Glomerular endothelial cell (primary cell): ENCODE measurements around the gene ARHGAP28. TPM values are rescaled to one million over a fixed set of nuclear protein-coding genes. Genes with fewer than 3 reads are reported as not detected.

Experiments used
- DNase-seq: peaks from one replicate; pipeline ENCODE4 v3.0.0-alpha.2; 2011; ENCODE audit warnings: low read depth, low spot score; ENCODE audit errors: extremely low read depth
- total RNA-seq: library from RNA; depleted of rRNA; stranded (reverse); fragments of >200 nt; gene quantifications from 2 replicates; pipeline ENCODE4 v1.2.3, GENCODE V29; 2015

ARHGAP28 gene
- total RNA-seq, 1 donor from 2014 or later = 16.5 TPM

- DNase-seq = no peak
Observed at GRCh38 chr18:6859676-6860422, 130.3 kb downstream of the ARHGAP28 start.

- no peak for DNase-seq
Observed at GRCh38 chr18:6860804-6861448, 131.4 kb downstream of the ARHGAP28 start.

DNA sequence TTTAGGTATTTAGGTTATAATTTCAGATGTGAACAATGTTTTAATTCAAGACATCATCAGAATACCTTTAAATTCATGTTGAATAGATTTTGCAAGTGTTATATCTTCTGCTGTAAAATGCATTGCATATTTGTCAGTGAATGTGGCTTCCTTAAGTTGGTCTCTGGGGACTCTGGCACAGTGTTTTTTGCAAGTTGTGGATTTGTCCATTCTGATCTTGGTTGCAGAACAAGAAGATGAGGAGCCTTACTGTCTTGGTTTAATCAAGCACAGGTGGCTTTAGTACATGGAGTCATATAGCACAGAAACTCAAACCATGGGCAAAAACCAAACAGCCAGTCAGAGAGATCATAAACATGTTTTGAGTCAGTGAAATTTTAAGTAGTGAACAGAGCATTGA lies 135.7 kb downstream of the ARHGAP28 start:
- DNase-seq = no peak

DNA sequence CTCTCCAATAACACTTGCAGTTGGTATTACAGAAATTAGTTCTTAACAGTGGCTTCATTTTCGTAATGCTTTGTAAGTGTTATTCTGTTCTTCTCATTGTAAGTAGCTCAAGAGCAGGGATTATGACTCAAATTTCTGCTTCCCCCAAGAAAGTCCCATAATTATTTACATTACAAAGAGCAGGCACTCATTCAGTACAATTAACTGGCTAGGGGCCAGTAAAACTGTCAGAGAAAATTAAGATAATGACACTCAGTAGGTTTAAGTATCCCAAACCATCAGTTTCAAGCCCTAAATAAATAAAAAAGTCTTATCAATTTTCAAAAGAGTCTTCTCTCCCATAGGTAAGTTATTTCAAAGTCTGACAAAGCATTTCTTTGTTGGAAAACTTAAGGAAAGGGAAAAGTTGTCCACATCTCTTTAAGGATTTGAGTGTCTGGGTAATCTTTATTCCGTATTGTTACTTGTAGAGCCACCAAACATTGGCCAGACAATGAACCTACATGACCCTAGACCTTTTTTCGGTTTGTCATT lies 137.1 kb downstream of the ARHGAP28 start:
- DNase-seq = no peak

DNA sequence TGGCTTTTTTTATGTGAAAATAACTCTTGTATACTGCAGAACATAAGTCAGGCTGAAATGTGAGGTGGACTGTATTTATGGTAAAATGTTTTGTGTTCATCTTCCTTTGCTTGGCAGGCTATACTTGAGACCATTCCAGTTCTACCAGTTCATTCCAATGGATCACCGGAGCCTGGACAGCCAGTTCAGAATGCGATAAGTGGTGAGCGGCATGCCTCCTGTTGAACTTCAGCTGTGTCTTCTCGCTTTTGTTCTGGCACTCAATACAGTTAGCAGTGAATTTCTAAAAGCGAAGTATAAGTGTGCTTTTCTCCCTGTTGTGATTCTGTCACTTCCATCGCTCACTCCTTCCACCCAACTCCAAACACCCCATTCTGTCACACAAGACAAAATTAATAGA lies 138.5 kb downstream of the ARHGAP28 start:
- no peak for DNase-seq

DNA sequence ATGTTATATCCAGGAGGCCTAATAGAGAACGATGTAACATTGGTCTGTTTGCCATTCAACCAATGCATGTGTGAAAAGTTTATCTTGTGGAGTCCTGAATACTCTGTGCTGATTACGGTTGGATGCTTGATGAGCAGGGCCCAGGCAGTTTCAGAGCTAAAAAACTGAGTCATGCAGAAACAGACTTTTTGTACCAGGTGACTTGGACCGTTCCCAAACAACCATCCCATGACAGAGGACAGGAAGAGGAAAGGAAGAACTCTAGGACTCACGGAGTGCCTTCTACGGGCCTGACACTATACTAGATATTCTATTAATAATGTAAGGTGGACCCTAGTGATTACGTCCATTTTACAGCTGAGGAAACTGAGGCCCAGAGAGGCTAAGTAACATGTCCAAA lies 142.1 kb downstream of the ARHGAP28 start:
- no peak for DNase-seq

GRCh38 chr18:6873040-6873751 lies 143.7 kb downstream of the ARHGAP28 start:
- DNase-seq = no peak

- DNase-seq = no peak
Observed at GRCh38 chr18:6874315-6874714, 144.8 kb downstream of the ARHGAP28 start.

DNA sequence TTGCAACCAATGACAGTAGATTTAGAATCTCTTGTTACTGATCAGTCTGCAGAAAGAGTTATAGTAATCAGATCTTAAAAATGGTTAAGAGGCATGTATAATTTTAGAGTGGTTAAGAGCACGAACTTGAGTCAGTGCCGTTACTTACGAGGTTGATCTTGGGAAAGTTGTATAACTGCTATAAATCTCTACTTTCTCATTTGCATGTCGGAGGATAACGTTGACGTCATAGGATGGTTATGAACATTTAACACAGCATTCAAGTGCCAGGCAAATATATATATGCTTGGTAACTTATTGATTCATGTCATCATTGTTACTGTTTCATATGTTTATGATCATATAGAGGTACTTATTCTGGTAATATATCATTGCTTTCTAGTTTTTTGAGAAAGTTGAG lies 146.2 kb downstream of the ARHGAP28 start:
- no peak for DNase-seq

GRCh38 chr18:6876641-6877041 lies 147.1 kb downstream of the ARHGAP28 start:
- DNase-seq = no peak

- DNase-seq = no peak
Observed at GRCh38 chr18:6877288-6877687, 147.8 kb downstream of the ARHGAP28 start.

DNA sequence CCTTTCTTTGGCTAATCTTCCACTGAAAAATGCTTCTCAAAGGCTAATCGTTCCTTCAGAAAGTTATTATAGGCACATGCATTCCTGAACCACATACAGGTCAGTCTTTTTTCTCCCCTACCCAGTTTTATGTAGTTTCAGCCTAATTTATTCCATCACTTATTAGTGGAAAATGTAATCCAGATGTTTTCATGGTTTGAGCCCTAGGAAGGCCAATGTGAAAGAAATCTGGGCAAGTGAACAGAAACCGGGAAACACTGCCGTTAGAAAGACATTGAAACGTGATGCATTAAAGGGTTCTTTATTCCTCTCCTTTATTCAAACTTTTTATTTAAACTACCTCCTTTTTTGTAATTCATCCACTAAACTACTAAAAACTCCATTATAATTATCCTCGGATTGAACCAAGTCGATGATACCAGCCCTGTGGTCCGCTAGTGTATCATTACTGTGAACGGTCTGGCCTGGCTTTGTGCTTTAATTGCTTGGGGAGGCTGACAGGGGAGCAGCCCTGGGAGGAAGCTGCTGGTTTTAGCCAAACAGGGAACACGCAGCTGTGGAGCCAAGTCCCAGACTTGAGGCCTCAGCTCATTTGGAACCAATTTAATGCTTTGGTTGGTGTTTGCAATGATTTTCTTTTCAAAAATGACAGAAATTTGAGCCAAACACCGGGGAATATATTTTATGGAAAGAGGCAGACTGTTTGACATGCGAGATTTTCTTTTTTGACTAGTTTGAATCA lies 149.2 kb downstream of the ARHGAP28 start:
- DNase-seq = no peak

GRCh38 chr18:6879508-6880195 lies 150.1 kb downstream of the ARHGAP28 start:
- DNase-seq = no peak

GRCh38 chr18:6881034-6881820 lies 151.7 kb downstream of the ARHGAP28 start:
- DNase-seq = no peak

DNA sequence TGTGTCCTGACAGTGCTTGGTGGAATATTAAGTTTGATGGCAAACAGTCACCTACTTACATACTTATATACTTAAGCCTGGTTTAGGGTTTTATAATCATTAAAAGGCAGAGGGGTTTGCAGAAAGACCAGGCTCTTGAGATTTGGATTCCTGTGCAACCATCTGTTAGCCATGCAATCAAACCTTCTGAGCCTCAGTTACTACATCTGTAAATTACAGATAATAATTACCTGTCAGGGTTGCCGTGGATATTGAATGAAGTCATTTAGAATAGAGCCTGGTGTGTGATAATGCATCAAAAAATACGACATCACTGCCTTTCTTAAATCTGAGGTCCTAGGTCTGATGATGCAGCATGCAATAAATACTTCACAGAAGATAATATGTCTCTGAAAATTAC lies 152.9 kb downstream of the ARHGAP28 start:
- DNase-seq = no peak

DNA sequence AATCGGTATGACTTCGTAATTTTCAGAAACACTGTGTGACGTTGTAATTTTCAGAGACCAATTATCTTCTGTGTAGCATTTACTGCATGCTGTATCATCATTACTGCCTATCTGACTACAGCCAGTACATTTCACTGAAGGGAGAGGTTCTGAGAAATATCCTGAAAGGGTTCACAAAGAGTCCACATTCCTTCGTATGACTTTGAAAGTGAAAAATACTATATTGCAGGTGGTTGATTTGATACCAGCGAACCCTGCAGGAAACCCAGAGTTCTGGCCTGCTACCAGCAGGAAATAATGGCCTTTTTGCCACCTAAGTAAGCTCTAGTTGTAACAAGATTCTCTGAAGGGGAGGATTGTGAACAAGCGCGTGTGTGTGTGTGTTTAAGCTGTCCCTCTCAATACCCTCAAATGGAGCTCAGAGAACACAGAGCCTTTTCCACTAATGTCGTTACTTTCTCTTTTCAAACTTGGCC lies 155.5 kb downstream of the ARHGAP28 start:
- no peak for DNase-seq

GRCh38 chr18:6885992-6886796 lies 156.7 kb downstream of the ARHGAP28 start:
- peak; percentile 27 for DNase-seq

GRCh38 chr18:6886797-6887330 lies 157.3 kb downstream of the ARHGAP28 start:
- no peak for DNase-seq
